ENCODE data around the gene ERGIC3.
"Not testable (repeated sequence)": the region's sequence is repeated elsewhere in the genome, so short reads cannot be mapped to it uniquely, and the experiment has no call there.

The ERGIC3 gene

DNA sequence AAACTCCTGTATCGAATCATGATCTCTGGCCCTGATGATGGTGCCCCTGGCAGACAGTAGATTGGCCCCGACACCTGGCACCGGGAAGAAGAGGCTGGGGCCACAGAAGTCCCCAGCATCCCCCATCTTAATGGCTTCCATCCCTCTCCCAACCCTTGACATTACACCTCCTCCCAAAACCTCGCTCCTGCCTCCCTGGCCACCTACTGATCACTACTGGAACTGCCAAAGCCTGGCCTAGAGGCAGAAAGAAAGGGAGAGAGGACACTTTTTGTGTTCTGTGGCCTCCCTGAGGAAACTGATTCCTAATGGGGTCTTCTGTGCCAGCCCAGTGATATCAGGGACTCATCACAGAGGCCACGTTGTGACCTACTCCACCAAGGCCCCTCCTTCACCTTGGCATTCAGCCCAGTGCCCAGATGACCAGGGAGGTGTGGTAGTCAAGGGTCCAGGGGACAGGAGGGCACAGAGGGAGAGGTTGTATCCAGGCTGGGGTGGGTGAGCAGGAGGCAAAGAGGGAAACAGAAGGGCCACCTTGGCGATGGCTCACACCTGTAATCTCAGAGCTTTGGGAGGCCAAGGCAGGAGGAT lies 18.5 kb upstream of the ERGIC3 start:
- no peak for DNase-seq

DNA sequence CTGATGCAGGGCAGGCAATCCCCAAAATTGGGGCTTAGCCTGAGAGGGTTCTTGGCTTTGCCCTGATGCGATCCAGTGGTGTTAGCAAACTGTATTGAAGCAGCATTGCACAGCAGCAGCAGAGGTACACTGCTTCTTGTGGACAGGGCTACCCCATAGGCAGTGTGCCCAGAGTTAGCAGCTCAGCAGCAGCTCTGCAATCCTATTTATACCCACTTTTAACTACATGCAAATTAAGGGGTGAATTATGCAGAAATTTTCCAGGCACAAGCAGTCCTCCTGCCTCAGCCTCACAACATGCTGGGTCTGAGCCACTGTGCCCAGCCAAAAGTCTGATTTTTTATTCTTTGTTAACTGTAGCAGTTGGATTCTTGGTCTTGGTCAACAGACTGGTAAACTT lies 16.2 kb upstream of the ERGIC3 start:
- no peak for DNase-seq

DNA sequence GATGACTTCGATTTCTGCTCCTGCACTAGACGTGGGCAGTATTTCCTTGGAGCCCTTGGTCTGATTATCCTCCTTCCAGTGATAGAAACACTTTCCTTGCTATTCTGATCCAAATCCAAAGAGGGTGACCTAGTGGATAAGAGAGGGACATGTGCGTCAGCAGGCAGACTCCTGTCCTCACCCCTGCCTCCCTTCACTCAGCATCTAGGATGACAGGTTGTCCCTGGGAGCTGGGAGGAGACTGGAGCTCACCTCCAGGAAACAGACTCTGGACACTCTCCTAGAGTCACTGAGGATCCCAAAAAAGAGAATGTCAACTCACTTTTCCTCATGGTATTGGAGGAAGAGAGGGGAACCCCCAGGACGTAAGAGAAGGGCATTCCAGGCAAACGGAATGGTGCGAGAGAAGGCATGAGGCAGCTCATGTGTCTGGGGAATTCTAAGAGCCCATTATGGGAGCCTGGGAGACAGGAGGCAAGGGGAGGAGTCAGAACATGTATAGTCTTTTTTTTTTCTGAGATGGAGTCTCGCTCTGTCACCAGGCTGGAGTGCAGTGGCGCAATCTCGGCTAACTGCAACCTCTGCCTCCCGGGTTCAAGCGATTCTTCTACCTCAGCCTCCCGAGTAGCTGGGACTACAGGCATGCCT lies 14.6 kb upstream of the ERGIC3 start:
- no peak for DNase-seq

DNA sequence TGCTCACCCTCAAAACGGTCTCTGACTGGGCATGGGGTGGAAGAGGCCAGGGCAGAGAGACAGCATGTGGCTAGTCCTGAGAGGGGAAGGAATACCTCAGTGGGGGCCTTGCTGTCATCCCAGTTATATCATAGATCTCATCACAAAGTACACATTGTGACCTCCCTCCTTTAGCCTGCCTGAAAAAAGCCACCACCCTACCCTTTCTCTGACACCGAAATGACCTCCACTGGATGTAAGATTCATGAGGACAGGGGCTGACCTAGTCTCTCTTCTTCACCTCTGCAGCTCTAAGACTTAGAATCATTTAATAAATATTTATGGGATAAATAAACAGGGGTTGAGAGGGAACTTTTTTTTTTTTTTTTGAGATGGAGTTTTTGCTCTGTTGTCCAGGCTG lies 12.3 kb upstream of the ERGIC3 start, which contains the start of gene C20orf173:
TSS of gene C20orf173 (minus strand) at position 101 of the 400 bp plus-strand sequence. CDS start 279 bp downstream, outside the sequence.
- no peak for DNase-seq

DNA sequence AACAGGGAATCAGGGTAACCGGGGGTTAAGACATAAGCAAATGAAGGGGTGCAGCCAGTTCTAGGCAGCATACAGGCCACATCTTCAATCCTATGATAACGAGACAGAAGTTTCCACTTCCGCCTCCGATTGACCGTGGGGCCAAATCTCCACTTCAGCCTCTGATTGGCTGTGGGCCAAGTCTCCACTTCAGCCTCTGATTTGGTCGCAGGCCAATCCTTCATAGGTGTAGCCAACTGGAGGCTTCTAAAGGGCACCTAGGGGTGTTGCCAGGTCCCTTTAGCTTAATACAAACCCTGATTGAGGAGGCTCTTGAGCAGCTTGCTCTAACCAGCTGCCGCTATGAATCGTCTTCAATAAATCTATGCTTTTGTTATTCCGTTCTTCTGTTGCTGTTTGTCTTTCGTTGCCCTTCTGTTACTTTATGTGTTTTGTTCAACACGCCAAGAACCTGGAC lies 2.1 kb upstream of the ERGIC3 start:
- DNase-seq = no peak

DNA sequence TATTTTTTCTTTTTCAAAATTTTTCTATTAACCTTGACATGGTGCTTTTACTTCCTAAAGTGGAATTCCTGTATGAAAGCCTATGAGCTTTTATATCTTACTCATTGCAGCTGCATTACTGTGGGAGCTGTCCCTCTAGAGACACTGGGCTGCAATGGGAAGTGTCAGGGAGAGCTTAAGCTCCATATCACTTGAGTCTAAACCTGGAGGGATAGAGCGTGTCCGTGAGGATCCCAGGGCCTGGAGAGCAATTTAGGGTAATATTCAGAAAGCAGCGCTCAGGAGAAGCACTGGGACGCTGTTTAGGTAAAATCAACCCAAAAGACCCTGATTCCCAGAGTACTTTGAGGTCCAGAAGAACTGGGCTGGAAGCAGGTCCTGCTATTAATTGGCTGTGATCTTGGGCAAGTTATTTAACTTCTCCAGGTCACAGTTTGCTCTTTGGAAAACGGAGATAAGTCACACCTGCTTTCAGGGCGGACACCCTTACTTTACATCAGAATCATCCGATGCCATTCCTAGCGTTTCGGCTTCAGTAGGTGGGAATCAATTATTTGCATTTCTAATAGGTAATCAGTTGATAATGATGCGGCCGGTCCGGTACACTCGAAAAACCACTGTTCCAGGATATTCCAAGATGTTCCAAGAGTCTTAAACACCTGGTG lies 628 bp upstream of the ERGIC3 start:
- DNase-seq = no peak

DNA sequence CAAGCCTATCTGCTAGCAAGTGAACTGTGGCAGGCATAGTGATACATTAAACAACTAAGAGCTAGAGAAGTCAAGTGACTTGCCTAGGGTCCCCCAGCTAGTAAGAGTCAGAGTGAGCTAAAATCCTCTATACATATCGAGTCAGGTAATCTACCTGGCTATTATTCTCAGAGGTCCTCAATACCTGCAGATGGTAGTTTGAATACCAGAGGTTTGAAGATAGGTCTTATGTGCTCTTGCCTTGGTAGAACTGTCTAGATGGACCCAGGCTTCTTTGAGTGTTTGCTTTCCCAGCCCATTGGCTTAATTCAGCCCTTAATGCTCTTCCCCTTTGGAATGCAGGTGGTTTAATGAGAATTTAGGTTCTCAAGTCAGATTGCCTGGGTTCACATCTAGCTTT lies 1.1 kb downstream of the ERGIC3 start:
- DNase-seq = no peak

DNA sequence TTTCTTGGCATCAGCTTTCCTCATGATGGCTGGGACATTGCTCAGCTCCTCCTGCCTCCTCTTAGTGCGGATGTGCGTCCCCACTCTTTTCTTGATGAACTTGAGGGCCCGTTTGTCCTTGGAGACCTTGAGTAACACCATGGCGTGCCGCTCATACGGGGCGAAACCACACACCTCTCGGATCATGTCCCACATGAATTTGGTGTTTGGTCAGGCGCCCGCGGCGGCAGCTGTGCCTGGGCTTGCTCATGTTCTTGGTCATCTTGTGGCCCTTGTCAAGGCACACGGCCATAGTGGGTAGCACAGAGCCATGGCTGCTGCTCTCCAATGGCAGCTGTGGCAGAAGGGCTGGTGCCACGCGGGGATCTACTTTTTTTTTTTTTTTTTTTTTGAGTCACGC lies 2.6 kb downstream of the ERGIC3 start:
- DNase-seq = no peak

DNA sequence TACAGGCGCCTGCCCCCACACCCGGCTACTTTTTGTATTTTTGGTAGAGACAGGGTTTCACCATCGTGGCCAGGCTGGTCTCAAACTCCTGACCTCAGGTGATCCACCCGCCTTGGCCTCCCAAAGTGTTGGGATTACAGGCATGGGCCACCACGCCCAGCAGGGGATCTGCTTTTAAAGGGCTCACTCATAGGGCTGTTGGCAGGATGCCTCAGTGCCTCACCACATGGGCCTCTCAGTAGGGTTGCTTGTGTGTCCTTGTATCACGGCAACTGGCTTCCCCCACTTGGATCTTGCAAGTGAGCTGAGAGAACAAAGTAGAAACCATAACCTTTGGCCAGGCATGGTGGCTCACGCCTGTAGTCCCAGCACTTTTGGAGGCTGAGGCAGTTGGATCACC lies 3.1 kb downstream of the ERGIC3 start:
- DNase-seq = not testable (repeated sequence)

DNA sequence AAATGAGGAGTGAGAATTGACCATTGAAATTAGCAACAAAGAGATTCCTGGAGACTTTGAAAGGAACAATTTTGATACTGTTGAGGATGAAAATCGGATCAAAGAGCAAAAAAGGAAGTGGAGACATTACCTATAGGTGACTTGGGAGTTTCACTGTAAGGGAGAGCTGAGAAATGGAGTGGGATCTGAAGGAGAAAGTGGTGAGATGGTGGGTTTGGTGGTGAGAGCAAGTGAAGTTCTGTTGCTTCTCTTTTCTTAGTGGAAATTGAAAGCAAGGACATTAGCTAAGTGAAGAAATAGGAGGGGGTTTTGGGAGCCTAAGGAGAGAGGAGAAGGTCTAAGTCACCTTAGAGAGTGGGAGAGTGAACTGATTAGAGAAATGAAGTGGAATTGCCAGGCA lies 4.2 kb downstream of the ERGIC3 start:
- DNase-seq = no peak

DNA sequence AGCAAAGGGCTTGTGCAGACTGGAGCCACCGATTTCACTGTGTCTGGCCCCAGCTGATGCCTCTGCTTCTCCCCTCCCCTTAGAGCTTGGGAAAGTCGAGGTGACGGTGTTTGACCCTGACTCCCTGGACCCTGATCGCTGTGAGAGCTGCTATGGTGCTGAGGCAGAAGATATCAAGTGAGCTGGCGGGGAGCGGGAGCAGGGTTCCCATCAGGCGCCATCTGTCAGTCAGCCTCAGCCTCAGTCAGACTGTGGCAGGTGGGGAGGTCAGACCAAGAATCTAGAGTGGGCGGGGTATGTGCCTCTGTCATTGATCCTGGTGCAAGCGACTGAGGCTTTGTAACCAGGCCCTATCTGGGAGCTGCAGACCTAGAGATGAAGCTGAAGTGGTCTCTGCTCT lies 5.5 kb downstream of the ERGIC3 start:
- DNase-seq = no peak

DNA sequence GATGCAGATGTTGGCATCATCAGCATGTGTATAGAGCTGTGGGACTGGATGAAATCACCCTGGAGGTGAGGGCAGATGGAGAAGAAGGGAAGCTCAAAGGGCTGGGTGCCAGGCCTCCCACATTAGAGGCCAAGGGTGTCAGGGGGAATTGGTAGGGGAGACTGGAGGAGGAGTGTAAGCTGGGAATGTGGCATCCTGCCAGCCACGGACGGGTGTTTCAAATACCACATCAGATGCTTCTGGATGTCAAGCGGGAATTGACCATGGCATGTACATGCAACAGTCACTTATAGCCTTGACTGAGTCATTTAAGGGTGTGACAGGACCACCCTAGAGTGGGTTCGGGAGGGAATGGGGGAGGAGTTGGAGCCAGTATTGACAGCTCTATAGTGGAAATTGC lies 9.6 kb downstream of the ERGIC3 start:
- DNase-seq = no peak

DNA sequence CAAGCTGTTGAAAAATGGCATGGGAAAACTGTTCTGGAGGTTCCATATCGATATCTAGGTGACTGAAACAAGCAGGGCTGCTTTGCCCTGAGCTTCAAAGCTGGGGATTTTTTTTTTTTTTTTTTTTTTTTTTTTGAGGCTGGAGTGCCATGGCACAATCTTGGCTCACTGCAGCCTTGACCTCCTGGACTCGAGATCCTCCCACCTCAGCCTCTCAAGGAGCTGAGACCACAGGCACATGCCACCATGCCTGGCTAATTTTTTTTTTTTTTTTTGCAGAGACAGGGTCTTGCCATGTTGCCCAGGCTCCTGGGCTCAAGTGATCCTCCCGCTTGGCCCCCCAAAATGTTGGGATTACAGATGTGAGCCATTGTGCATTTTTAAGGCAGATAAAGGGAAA lies 11.0 kb downstream of the ERGIC3 start:
- DNase-seq = no peak

DNA sequence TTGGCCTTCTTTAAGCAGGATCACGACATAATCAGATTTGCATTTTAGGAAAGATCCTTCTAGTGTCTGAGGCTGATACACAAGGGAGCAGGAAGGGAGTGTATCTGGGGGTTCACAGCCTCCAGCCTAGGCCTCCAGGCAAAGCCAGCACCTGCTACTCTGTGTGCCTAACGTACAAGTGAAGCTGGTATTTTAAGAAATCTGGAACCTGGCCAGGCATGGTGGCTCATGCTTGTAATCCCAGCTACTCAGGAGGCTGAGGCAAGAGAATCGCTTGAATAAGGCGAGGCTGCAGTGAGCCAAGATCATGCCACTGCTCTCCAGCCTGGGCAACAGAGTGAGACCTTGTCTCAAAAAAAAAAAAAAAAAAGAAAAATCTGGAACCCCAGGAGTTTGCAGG lies 13.6 kb downstream of the ERGIC3 start:
- DNase-seq = not testable (repeated sequence)

DNA sequence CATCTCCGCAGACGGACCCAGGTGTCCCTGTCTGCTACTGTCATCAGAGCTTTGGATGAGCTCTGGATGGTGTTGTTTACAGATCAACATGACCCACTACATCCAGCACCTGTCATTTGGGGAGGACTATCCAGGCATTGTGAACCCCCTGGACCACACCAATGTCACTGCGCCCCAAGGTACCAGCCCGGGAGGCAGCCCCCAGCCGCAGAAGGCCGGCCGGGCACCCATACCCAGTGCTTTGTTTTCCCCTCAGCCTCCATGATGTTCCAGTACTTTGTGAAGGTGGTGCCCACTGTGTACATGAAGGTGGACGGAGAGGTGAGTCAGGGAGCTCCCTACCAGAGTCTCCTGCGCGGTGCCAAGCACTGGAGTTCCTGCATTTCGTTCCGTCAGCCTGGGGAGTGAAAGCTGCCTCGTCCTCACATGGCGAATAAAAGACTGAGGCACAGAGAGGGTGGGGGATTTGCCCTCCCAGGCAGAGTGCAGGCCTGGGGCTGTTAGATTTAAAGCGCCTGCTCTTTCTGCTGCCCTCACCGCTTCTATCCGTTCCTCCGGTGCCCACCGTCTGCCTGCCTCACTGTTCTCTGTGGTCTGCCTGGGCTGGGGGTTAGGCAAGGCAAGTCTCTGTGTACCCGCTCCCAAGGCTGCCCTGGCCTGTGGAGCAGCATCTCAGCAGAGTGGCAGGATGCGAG lies 14.2 kb downstream of the ERGIC3 start:
- DNase-seq = no peak

DNA sequence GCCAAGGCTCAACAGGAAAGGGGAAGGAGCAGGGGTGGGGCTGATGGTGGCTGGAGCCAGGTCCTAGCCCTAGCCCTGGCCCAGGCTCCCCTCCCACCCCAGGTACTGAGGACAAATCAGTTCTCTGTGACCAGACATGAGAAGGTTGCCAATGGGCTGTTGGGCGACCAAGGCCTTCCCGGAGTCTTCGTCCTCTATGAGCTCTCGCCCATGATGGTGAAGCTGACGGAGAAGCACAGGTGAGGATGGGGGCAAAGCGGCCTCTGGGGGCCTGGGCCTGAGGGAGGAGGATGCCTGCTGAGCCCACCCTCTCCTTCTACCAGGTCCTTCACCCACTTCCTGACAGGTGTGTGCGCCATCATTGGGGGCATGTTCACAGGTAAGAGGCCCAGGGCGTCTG lies 15.0 kb downstream of the ERGIC3 start:
- no peak for DNase-seq

DNA sequence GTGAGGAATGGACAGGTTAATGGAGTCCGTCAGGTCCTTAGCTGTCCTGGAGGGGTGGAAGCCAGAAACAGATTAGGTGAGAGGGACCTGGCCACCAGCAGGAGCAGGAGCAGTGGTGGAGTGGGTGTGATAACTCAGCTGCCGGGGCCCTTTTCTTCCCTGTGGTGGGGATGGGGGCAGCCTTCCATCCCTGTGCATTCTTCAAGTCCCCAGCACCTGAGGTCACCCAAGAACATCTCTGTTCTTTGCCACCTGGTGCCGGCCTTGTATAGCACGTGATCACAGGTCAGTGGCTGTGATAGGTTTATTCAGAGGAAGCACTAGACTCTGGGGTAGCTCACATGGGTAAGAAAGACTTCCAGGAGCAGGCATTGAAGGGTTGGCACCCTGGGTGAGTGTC lies 16.6 kb downstream of the ERGIC3 start:
- no peak for DNase-seq

DNA sequence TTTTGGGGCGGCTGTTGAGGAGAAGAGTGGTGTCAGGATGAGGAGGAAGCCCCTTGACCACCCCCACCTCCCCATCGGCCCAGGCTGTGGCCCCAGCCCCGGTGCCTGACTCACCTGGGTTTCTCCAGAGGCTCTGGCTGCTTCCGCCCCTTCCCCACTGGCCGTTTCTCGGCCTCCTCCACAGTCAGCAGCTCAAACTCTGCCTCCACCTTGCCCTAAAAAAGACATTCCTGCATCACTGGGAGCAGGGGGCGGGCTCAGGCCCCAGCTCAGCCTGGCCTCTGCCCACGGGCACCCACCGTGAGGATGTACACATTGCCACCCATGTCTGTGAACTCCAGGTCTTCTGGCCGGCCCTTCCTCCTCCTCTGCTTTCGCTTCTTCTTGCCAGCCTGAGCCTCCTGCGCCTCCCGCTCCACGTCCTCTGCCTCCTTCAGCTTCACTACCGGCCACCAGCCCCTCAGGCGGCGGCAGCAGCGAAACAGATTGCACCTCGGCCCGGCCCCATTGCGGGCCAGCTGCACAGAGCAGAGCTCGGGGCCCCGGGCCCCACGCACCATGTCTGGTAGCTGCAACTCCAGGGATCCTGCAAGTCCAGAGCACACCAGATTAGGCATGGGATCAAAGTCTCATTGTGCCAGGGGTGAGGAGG lies 17.3 kb downstream of the ERGIC3 start:
- DNase-seq = no peak

DNA sequence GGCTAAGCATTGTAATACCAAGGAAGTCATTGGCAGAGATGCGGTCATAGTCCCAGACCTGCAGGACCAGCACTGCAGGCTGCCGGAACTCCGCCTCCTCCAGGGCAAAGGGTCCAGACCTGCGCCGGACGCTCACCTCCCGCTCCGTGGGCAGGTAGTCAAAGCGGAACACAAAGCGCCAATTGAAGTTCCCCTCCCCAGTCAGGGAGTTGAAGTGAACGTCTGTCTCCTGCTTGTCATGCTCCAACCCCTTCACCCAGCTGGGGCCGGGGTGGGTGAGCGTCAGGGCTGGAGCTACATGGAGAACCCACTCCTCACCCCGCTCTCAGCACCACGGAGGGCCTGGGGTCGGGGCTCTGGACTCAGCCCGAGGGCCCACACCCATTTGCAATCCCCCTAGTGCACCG lies 18.2 kb downstream of the ERGIC3 start:
- DNase-seq = no peak

DNA sequence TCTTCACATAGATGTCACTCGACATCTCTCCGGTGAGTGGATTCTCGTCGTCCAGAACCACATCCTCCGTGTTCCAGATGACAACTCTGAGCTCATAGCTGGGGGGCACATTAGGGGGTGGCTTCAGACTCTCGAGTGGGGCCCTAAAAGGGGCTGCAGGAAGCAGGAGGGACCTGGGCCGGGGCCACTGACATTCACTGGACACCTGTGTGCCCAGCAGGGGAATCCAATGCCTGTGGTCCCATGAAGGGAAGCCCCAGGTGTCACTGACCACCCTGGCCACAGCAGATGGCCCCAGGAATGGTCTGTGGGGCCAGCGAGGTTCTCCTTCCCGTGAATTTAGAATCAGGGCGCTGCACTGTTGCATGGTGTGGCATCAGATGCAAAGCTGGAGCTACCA lies 18.7 kb downstream of the ERGIC3 start:
- DNase-seq = no peak

DNA sequence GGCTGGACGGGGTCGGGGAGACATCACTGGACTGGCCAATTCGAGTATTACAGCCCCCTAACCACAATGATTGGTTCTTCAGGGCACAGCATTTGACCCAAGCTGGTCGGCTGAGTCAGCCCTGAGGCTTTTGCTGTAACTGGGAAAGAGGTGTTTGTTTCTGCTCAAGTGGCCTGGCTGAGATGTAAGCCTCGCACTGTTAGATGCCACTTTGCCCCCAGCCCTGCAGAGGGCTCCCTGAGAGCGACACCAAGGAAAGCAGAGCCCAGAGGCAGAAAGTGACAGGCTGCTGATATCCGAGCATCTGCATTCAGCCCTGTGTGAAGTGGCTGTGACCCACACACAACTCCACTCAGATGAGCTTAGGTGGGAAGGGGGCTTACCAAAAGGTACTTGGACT lies 19.4 kb downstream of the ERGIC3 start:
- no peak for DNase-seq

DNA sequence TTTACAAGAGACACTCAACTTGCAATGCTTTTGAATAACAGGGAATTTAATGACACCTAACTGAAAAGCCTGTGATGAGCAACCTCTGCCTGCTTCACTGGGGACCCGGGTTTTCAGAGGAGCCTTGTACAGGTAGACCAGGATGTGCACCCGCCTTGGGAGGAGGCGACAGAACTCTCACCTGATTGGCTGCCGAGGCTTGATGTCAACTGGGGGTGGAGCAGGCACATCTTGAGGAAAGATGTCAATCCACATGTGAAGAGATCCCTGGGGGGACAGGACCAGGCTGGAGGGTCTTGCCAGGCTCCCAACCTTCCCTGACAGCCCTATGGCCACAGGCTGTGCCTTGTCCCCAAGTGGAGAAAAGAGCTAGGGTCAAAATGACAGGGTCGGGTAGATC lies 19.8 kb downstream of the ERGIC3 start:
- no peak for DNase-seq

DNA sequence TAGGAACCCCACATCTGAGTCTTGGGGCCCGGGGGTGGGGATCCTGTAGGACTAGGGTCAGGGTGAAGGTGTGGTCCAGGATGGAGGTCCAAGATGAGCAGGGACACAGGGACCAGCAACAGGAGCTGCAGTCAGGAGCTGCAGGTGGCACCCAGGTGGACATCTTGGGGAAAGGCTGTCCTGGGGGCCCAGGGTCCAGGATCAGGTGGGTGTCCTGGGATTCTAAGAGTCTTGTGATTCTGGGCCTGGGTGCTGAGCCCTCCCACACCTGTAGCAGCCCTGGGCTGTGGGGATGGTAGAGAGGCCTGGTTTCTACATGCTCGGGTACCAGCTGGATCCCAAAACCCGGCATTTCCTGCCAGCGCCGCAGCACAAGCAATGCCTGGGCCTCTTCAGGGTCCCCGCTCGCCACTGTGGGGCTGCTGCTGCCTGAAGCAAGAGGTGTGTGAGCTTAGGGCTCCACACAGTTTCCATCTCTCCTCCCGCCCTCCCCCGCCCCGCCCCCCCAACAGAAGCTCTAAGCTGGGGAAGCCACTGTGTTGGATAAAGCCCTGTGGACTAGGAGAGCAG lies 20.7 kb downstream of the ERGIC3 start:
- no peak for DNase-seq

Data from CD4-positive, alpha-beta T cell treated with Interleukin-4 for 4 hours (primary cell).